Liver (tissue), 9 donors: Measurements from ENCODE around the gene DISP3. TPM values are rescaled to one million over a fixed set of nuclear protein-coding genes. Genes with fewer than 3 reads are reported as not detected.

Experiments
- DNase-seq: peaks from one replicate; pipeline ENCODE4 v3.0.0-alpha.2; 2017; ENCODE audit warnings: low spot score
- H3K27ac ChIP-seq, 2 donors: one replicate each; pipeline ENCODE4 v1.7.0; 2013; ENCODE audit warnings: inconsistent platforms in 2 of 2, low read length in 2 of 2, control low read depth in 1 of 2, low read depth in 1 of 2, mild to moderate bottlenecking in 1 of 2
- H3K27me3 ChIP-seq, 4 donors: one replicate each; pipeline versions ENCODE4 v1.6.1 to v1.7.0; 2013; ENCODE audit warnings: low read length in 3 of 4, inconsistent platforms in 1 of 4, mild to moderate bottlenecking in 1 of 4, moderate library complexity in 1 of 4; ENCODE audit not compliant: control insufficient read depth in 4 of 4, insufficient read depth in 4 of 4
- H3K36me3 ChIP-seq, 4 donors: one replicate each; pipeline versions ENCODE4 v1.6.1 to v1.7.0; 2013; ENCODE audit warnings: low read length in 3 of 4, mild to moderate bottlenecking in 3 of 4, low read depth in 1 of 4, moderate library complexity in 1 of 4; ENCODE audit not compliant: control insufficient read depth in 4 of 4, insufficient read depth in 3 of 4
- H3K4me1 ChIP-seq, 4 donors: one replicate each; pipeline versions ENCODE4 v1.6.1 to v1.7.0; 2013; ENCODE audit warnings: low read length in 3 of 4, mild to moderate bottlenecking in 3 of 4, moderate library complexity in 1 of 4; ENCODE audit not compliant: control insufficient read depth in 4 of 4, insufficient read depth in 4 of 4
- H3K4me3 ChIP-seq, 3 donors: one replicate each; pipeline versions ENCODE4 v1.6.1 to v1.7.0; 2013; ENCODE audit warnings: low read length in 3 of 3, control low read depth in 1 of 3, low read depth in 1 of 3, mild to moderate bottlenecking in 1 of 3
- H3K9ac ChIP-seq, 2 donors: one replicate each; pipeline ENCODE4 v1.7.0; 2013; ENCODE audit warnings: low read length in 2 of 2, mild to moderate bottlenecking in 2 of 2, moderate library complexity in 2 of 2, control low read depth in 1 of 2, low read depth in 1 of 2
- H3K9me3 ChIP-seq, 4 donors: one replicate each; pipeline versions ENCODE4 v1.6.1 to v1.7.0; 2013; ENCODE audit warnings: low read length in 3 of 4; ENCODE audit not compliant: control insufficient read depth in 4 of 4
- ATF3 ChIP-seq: IDR thresholded peaks from 2 replicates; pipeline ENCODE4 v1.6.1; 2016; ENCODE audit warnings: antibody characterized with exemption
- CTCF ChIP-seq: fragments of 150-350 bp; IDR thresholded peaks from 2 replicates; pipeline ENCODE4 v1.5.1; 2017; ENCODE audit warnings: improper control_type of control experiment, low read depth, low read length; ENCODE audit not compliant: missing input control
- EGR1 ChIP-seq, 2 donors: IDR thresholded peaks; 2 replicates each; pipeline ENCODE4 v1.6.1; 2016 to 2018; ENCODE audit warnings: antibody characterized with exemption in 2 of 2, low read depth in 2 of 2
- FOXA1 ChIP-seq: IDR thresholded peaks from 2 replicates; pipeline ENCODE4 v1.6.1; 2016; ENCODE audit warnings: antibody characterized with exemption
- FOXA2 ChIP-seq: IDR thresholded peaks from 2 replicates; pipeline ENCODE4 v1.6.1; 2016; ENCODE audit warnings: antibody characterized with exemption
- GABPA ChIP-seq, 2 donors: IDR thresholded peaks in 1 of 2; conservative IDR thresholded peaks in 1 of 2; 2 replicates each; pipeline ENCODE4 v1.6.1; 2016; ENCODE audit warnings: antibody characterized with exemption in 2 of 2, mild to moderate bottlenecking in 1 of 2, moderate library complexity in 1 of 2
- HNF4A ChIP-seq, 2 donors: conservative IDR thresholded peaks; 2 replicates each; pipeline ENCODE4 v1.6.1; 2016; ENCODE audit warnings: antibody characterized with exemption in 2 of 2, mild to moderate bottlenecking in 2 of 2
- HNF4G ChIP-seq: IDR thresholded peaks from 2 replicates; pipeline ENCODE4 v1.6.1; 2016; ENCODE audit warnings: antibody characterized with exemption
- JUND ChIP-seq, 2 donors: IDR thresholded peaks; 2 replicates each; pipeline ENCODE4 v1.6.1; 2016; ENCODE audit warnings: antibody characterized with exemption in 2 of 2
- RAD21 ChIP-seq, 2 donors: IDR thresholded peaks; 2 replicates each; pipeline ENCODE4 v1.6.1; 2016; ENCODE audit warnings: antibody characterized with exemption in 2 of 2, mild to moderate bottlenecking in 2 of 2
- RXRA ChIP-seq, 2 donors: IDR thresholded peaks; 2 replicates each; pipeline ENCODE4 v1.6.1; 2017 to 2018; ENCODE audit warnings: antibody characterized with exemption in 2 of 2, mild to moderate bottlenecking in 1 of 2
- SP1 ChIP-seq: IDR thresholded peaks from 2 replicates; pipeline ENCODE4 v1.6.1; 2018; ENCODE audit warnings: antibody characterized with exemption, mild to moderate bottlenecking
- TAF1 ChIP-seq: conservative IDR thresholded peaks from 2 replicates; pipeline ENCODE4 v1.6.1; 2016; ENCODE audit warnings: antibody characterized with exemption, mild to moderate bottlenecking
- YY1 ChIP-seq: IDR thresholded peaks from 2 replicates; pipeline ENCODE4 v1.6.1; 2016; ENCODE audit warnings: antibody characterized with exemption, mild to moderate bottlenecking
- ZBTB33 ChIP-seq: IDR thresholded peaks from 2 replicates; pipeline ENCODE4 v1.6.1; 2016; ENCODE audit warnings: antibody characterized with exemption
- WGBS: extraction: QIAGEN DNeasy Blood & Tissue Kit; methylation state at CpG from one replicate; pipeline ENCODE4 v1.1.7; 2013; 5-methylcytosine and 5-hydroxymethylcytosine counted together
- polyA plus RNA-seq, 2 donors: library from polyadenylated mRNA; stranded (reverse) in 1 of 2; unstranded in 1 of 2; fragments of 200-250 nt in 1 of 2; fragments of >200 nt in 1 of 2; fragmentation: Nextera tagmentation in 1 of 2; extraction: Ambion mirVana in 1 of 2; gene quantifications; one replicate each; pipeline versions ENCODE4 v1.2.1 to v1.2.3, GENCODE V29; 2013 to 2015
- total RNA-seq, 2 donors: library from RNA; depleted of rRNA; stranded (reverse); fragments of >200 nt; gene quantifications; one replicate each; pipeline ENCODE4 v1.2.3, GENCODE V29; 2014
- TF ChIP-seq, protein P1 (sequence below): IDR thresholded peaks from 2 replicates; pipeline ENCODE4 v1.6.1; 2016; ENCODE audit warnings: antibody characterized with exemption
- TF ChIP-seq, protein P2 (sequence below): IDR thresholded peaks from 2 replicates; pipeline ENCODE4 v1.6.1; 2016; ENCODE audit warnings: antibody characterized with exemption, mild to moderate bottlenecking
- donor health status: healthy.
- donor health status: healthy.
- donor health status: healthy.
- donor health status: healthy.
- donor health status: healthy.

Gene DISP3
- total and polyA plus RNA-seq, 4 donors: 0.02 to 0.08 TPM; not detected in 2

DNA sequence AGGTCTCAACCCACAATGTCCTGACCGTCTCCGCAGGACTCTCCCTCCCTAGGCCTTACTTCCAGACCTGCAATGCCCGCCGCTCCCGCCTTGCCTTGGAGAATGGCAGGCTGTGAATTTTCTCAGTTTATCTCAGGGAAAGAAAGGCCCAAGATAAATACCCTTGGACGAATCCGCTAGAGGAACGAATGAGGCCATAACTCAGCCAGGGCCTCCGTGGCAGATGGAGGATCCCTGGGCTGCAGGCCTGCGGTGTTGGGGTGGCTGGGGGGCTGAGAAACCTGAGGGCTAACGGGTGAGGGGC, 29.9 kb upstream of the DISP3 start:
- WGBS: 63% methylated on average over 11 of the region's 11 CpGs
- H3K9me3 ChIP-seq: no peaks in the 10 kb centered on the region
- DNase-seq: no peak
- TF ChIP-seq, protein P1, sequence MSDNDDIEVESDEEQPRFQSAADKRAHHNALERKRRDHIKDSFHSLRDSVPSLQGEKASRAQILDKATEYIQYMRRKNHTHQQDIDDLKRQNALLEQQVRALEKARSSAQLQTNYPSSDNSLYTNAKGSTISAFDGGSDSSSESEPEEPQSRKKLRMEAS: no peak
- no peak for TF ChIP-seq FOXA1
- no peak for TF ChIP-seq FOXA2
- no peak for TF ChIP-seq CTCF
- TF ChIP-seq YY1: no peak
- TF ChIP-seq HNF4A (conservative IDR thresholded peaks at IDR 0.05): no peak
- no peak for TF ChIP-seq SP1
- TF ChIP-seq RAD21 (IDR thresholded peaks at IDR 0.05): no peak
- no peak for TF ChIP-seq RXRA (IDR thresholded peaks at IDR 0.05)
- TF ChIP-seq JUND (IDR thresholded peaks at IDR 0.05): no peak
- TF ChIP-seq TAF1: no peak
- TF ChIP-seq ZBTB33: no peak
- no peak for TF ChIP-seq EGR1 (IDR thresholded peaks at IDR 0.05; ENCODE audit: low read depth in 2 of 2)
- TF ChIP-seq, protein P2, sequence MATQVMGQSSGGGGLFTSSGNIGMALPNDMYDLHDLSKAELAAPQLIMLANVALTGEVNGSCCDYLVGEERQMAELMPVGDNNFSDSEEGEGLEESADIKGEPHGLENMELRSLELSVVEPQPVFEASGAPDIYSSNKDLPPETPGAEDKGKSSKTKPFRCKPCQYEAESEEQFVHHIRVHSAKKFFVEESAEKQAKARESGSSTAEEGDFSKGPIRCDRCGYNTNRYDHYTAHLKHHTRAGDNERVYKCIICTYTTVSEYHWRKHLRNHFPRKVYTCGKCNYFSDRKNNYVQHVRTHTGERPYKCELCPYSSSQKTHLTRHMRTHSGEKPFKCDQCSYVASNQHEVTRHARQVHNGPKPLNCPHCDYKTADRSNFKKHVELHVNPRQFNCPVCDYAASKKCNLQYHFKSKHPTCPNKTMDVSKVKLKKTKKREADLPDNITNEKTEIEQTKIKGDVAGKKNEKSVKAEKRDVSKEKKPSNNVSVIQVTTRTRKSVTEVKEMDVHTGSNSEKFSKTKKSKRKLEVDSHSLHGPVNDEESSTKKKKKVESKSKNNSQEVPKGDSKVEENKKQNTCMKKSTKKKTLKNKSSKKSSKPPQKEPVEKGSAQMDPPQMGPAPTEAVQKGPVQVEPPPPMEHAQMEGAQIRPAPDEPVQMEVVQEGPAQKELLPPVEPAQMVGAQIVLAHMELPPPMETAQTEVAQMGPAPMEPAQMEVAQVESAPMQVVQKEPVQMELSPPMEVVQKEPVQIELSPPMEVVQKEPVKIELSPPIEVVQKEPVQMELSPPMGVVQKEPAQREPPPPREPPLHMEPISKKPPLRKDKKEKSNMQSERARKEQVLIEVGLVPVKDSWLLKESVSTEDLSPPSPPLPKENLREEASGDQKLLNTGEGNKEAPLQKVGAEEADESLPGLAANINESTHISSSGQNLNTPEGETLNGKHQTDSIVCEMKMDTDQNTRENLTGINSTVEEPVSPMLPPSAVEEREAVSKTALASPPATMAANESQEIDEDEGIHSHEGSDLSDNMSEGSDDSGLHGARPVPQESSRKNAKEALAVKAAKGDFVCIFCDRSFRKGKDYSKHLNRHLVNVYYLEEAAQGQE: no peak
- H3K27ac ChIP-seq: no peak overlapping the region
- no peak overlapping the region for H3K9ac ChIP-seq
- no peak overlapping the region for H3K4me3 ChIP-seq
- no peaks in the 10 kb centered on the region for H3K4me1 ChIP-seq
- H3K27me3 ChIP-seq: peaks cover 0 to 7% (median 3%) of the 10 kb centered on the region in 4 donors
- no peaks in the 10 kb centered on the region for H3K36me3 ChIP-seq

DNA sequence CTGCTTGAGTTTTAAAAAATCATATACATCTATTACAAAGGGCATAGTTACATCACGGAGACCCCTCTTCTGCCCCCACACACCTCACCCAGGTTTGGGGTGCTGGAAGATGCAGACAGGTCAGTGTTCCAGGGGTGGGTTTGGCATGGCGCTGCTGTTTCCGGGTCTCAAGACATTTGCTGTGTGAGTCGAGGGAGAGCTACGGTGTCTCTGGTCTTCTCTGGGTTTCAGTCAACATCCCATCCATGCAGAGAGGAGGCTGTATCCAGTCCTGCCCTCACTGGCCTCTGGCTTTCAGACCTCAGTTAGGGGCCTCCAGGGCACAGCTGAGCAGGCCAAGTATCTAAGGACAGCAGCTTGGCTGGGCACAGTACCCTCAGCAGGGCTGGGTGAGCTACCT, 28.6 kb upstream of the DISP3 start:
- no peak for TF ChIP-seq ZBTB33
- no peak for TF ChIP-seq FOXA1
- no peak for TF ChIP-seq HNF4A (conservative IDR thresholded peaks at IDR 0.05)
- no peak for TF ChIP-seq RXRA (IDR thresholded peaks at IDR 0.05)
- TF ChIP-seq, protein P1: no peak
- TF ChIP-seq CTCF: no peak
- no peak for TF ChIP-seq EGR1 (IDR thresholded peaks at IDR 0.05; ENCODE audit: low read depth in 2 of 2)
- TF ChIP-seq YY1: no peak
- TF ChIP-seq ATF3: no peak
- TF ChIP-seq FOXA2: no peak
- TF ChIP-seq RAD21 (IDR thresholded peaks at IDR 0.05): no peak
- TF ChIP-seq TAF1: no peak
- no peak for TF ChIP-seq HNF4G
- no peak for TF ChIP-seq GABPA (IDR thresholded peaks at IDR 0.05 in 1 of 2, conservative IDR thresholded peaks at IDR 0.05 in 1 of 2)
- DNase-seq: no peak

More for the DNA sequence above, 28.6 kb upstream of the DISP3 start:
- H3K9me3 ChIP-seq: no peaks in the 10 kb centered on the region
- H3K27me3 ChIP-seq: peaks cover 0 to 11% (median 3%) of the 10 kb centered on the region in 4 donors
- no peaks in the 10 kb centered on the region for H3K4me1 ChIP-seq
- no peak overlapping the region for H3K4me3 ChIP-seq
- H3K27ac ChIP-seq: no peak overlapping the region
- no peaks in the 10 kb centered on the region for H3K36me3 ChIP-seq
- WGBS: 81% methylated on average over 5 of the region's 5 CpGs
- no peak overlapping the region for H3K9ac ChIP-seq
